ENCODE measurements around the gene CLDN4.

- TF ChIP-seq CTCF (IDR thresholded peaks at IDR 0.05) = no peak
- TF ChIP-seq POLR2A (IDR thresholded peaks at IDR 0.05) = no peak
These were observed 49.3 kb downstream of the CLDN4 start for GRCh38 chr7:73879977-73880681.

Measured in adrenal gland (tissue), 5 donors.